ENCODE measurements around the gene SLC3A2. TPM values are rescaled to one million over a fixed set of nuclear protein-coding genes. Genes with fewer than 3 reads are reported as not detected.

The SLC3A2 gene
- total RNA-seq, 2 donors from 2014 or later = 138 to 739 TPM

DNA sequence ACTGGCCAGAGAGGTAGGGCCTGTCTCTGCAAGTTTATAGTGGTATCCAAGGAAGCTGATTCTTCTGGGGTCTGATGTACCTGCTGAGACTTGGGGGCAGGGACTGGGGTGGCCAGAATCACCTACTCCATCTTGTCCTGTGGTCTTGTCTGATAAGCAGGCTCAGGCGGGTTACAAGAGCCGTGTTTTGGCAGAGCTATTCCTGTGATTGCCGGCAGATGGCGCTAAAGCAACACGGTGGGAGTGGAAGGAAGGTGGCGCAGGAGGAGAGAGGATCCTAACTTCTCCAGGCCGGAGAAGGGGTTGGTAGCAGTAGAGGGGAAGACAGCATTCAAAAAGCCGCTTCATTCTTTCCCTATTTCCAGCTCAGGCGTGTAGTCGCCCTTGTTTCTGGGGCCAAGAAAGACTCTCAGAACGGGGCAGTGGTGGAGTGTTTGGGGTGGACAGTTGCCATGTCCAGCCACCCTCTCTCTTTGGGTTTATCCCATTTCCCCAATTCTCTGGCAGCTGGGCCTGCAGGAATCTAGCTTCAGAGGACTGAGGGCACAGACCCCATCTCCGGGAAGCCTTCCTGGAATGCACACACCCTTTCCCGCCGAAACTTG is 25.3 kb downstream of the SLC3A2 start:
- H3K9me3 ChIP-seq = no peaks in the 10 kb centered on the region
- no peak for ATAC-seq (ENCODE audit: insufficient number of reproducible peaks, low FRiP score, low read depth)

DNA sequence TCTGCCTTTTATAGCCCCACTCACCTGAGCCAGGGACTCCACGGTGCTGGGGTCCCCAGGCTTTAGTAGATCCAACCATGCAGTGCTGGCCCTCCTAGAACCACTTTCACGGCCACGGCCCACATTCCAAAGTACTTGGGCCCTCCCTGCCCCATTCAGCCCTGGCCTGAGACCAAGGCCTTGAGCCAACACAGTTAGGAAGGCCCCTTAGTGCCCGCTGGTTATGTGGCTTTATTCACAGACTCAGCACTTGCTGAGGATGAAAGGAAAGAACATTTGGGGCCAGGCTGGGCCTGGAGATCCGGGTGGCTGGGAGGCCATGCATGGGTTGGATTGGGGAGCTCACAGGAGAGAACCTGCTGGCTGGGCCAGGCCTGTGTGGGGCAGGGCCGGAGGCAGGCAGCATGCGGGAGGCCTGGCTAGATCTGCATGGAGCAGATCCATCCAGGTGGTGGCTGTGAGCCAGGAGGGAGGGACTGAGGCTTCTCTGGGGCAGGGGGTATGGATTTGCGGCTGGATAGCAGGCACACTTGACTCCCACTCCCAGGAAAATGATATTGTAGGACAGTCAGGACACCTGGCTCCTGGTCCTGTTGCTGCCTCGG is 27.9 kb downstream of the SLC3A2 start:
- no peak for DNase-seq (ENCODE audit: low spot score)
- ATAC-seq (ENCODE audit: insufficient number of reproducible peaks, low FRiP score, low read depth) = no peak
- H3K4me3 ChIP-seq = no peak overlapping the region

More for the DNA sequence above, 25.3 kb downstream of the SLC3A2 start:
- Histone ChIP-seq H3K27ac (no peak overlapping the region), H3K36me3 (no peaks in the 10 kb centered on the region), H3K4me3 (no peak overlapping the region), H3K27me3 (replicated peaks; ENCODE audit: insufficient read depth) (no peaks in the 10 kb centered on the region), H3K4me1 (ENCODE audit: control insufficient read depth in 1 of 2, low read depth in 2 of 2) (peaks cover 0 to 13% of the 10 kb centered on the region in 2 donors)
- peak; percentile 38 for DNase-seq (ENCODE audit: low spot score)
- TF ChIP-seq, protein P1, sequence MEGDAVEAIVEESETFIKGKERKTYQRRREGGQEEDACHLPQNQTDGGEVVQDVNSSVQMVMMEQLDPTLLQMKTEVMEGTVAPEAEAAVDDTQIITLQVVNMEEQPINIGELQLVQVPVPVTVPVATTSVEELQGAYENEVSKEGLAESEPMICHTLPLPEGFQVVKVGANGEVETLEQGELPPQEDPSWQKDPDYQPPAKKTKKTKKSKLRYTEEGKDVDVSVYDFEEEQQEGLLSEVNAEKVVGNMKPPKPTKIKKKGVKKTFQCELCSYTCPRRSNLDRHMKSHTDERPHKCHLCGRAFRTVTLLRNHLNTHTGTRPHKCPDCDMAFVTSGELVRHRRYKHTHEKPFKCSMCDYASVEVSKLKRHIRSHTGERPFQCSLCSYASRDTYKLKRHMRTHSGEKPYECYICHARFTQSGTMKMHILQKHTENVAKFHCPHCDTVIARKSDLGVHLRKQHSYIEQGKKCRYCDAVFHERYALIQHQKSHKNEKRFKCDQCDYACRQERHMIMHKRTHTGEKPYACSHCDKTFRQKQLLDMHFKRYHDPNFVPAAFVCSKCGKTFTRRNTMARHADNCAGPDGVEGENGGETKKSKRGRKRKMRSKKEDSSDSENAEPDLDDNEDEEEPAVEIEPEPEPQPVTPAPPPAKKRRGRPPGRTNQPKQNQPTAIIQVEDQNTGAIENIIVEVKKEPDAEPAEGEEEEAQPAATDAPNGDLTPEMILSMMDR (IDR thresholded peaks at IDR 0.05) = peak; percentile 99

DNA sequence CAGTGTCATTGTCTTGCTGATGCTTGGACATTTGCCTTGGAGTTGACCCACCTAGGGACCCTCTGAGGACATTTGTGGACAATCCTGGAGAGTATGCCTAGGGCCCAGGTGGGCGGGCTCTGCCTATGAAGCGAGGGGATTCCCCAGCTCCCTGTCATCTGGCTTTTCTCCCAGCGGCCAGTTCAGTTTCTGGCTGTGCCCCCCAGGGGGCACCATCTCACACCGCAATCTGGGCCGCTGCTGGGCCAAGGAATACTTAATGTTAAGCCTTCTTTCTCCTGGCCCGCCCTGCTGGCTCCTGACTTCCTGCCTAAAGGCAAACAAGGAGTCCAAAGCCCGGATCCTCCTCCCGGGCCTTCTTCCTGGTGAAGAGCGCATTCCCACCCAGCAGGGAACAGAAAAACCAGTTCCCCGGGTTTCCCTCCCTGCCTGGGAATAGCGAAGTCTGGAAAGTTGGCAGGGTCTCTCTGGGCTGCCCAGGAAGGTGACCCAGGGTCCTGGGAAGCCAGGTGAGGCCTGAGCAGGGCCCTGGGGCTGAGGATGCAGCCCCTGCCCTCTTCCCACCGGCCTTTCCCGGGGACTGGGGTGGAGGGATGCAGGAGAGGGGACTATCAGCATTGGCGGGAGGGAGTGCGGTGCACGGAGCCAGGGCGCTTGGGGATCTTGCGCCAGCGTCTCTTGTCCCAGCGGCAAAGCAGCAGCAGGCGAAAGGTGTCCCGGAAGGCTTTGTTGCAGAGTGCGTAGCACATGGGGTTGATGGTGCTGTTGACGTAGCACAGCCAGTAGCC is 28.6 kb downstream of the SLC3A2 start:
- TF ChIP-seq, protein P1 (IDR thresholded peaks at IDR 0.05) = peak; percentile 28
- H3K27ac ChIP-seq = no peak overlapping the region
- H3K4me3 ChIP-seq = no peak overlapping the region
- peaks cover 0 to 13% of the 10 kb centered on the region in 2 donors for H3K4me1 ChIP-seq (ENCODE audit: control insufficient read depth in 1 of 2, low read depth in 2 of 2)
- no peaks in the 10 kb centered on the region for H3K9me3 ChIP-seq
- no peaks in the 10 kb centered on the region for H3K27me3 ChIP-seq (replicated peaks; ENCODE audit: insufficient read depth)
- no peak for DNase-seq (ENCODE audit: low spot score)
- ATAC-seq (ENCODE audit: insufficient number of reproducible peaks, low FRiP score, low read depth) = no peak
- no peaks in the 10 kb centered on the region for H3K36me3 ChIP-seq

More for the DNA sequence above, 27.9 kb downstream of the SLC3A2 start:
- Histone ChIP-seq H3K9me3 (no peaks in the 10 kb centered on the region), H3K36me3 (no peaks in the 10 kb centered on the region), H3K27me3 (replicated peaks; ENCODE audit: insufficient read depth) (no peaks in the 10 kb centered on the region), H3K27ac (no peak overlapping the region), H3K4me1 (ENCODE audit: control insufficient read depth in 1 of 2, low read depth in 2 of 2) (peaks cover 0 to 13% of the 10 kb centered on the region in 2 donors)
- TF ChIP-seq, protein P1 (IDR thresholded peaks at IDR 0.05) = no peak

DNA sequence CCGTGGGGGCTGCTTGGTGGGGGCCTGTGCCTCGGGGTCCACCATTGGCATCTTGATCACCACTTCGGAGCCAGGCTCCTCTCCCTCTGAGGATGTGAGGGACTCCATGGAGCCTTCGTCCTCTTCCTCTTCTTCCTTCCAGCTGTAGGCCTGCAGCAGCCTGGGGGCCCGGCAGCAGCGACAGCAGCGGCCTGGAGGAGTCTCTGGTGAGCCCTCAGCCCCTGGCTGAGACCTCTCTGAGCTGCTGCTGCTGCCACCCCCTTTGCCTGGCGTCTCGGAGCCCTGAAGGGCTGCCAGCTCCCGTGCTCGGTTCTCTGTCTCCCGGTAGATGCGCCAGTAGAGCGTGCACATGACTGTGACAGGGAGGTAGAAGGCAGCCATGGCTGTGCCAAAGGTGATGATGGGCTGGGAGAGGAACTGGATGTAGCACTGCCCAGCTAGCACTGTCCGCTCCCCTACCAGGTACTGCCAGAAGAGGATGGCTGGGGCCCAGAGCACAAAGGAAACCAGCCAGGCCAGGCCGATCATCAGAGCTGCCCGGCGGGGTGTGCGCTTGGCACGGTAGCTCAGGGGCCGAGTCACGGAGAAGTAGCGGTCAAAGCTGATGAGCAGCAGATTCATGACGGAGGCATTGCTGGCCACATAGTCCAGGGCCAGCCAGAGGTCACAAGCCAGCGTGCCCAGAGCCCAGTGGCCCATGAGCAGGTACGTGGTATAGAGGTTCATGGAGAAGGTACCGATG is 29.6 kb downstream of the SLC3A2 start:
- DNase-seq (ENCODE audit: low spot score) (no peak), ATAC-seq (ENCODE audit: insufficient number of reproducible peaks, low FRiP score, low read depth) (no peak)
- TF ChIP-seq, protein P1 (IDR thresholded peaks at IDR 0.05) = no peak
- Histone ChIP-seq H3K4me3 (no peak overlapping the region), H3K36me3 (no peaks in the 10 kb centered on the region), H3K4me1 (ENCODE audit: control insufficient read depth in 1 of 2, low read depth in 2 of 2) (peaks cover 0 to 13% of the 10 kb centered on the region in 2 donors), H3K27ac (no peak overlapping the region), H3K9me3 (no peaks in the 10 kb centered on the region), H3K27me3 (replicated peaks; ENCODE audit: insufficient read depth) (no peaks in the 10 kb centered on the region)

Measured in thoracic aorta (tissue), 2 donors.